ENCODE data around the gene MEIS1.

MEIS1 gene

DNA sequence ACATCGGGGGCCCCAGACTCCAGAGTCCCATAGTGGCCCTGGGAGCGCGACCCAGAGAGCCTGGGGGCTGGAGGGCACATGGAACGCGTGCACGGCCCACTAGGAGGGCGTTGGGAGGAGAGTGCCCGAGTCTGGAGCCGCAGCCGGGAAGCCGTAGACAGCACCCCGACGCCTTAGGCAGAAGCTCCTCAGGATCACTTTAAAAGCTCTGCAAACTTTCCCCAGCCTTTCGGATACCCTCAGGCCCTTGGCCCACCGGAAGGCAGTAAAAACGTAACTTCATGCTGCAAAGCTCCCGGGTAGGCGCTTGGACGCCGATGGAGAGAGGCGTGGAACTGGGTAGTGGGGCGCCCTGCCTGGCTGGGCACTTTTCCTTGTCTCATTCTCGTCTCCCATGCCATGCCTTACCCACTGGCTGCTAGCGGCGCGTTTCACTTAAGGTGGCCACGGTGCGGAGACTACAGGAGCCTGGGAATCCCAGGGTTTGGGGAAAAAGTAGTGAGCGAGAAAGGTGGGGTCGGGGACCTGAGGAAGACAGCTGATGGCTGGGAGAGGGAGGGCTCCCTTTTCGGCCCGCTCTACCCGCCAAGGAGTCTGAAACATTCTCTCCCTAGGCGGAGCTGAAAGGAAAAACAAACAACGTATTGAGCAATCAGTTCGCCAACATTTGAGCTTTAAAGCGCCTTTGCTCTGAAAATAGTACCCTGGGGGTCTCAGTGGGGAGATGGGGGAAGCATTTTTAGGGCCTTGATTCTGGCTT is 141.8 kb downstream of the MEIS1 start:
- TF ChIP-seq, protein P1, sequence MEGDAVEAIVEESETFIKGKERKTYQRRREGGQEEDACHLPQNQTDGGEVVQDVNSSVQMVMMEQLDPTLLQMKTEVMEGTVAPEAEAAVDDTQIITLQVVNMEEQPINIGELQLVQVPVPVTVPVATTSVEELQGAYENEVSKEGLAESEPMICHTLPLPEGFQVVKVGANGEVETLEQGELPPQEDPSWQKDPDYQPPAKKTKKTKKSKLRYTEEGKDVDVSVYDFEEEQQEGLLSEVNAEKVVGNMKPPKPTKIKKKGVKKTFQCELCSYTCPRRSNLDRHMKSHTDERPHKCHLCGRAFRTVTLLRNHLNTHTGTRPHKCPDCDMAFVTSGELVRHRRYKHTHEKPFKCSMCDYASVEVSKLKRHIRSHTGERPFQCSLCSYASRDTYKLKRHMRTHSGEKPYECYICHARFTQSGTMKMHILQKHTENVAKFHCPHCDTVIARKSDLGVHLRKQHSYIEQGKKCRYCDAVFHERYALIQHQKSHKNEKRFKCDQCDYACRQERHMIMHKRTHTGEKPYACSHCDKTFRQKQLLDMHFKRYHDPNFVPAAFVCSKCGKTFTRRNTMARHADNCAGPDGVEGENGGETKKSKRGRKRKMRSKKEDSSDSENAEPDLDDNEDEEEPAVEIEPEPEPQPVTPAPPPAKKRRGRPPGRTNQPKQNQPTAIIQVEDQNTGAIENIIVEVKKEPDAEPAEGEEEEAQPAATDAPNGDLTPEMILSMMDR (IDR thresholded peaks at IDR 0.05): no peak
- no peaks in the 10 kb centered on the region for H3K36me3 ChIP-seq
- no peak overlapping the region for H3K27ac ChIP-seq
- peak overlapping the region in 1 of 2 experiments; percentile 17 for H3K4me3 ChIP-seq (ENCODE audit: low read depth in 1 of 2, low read length in 1 of 2)
- H3K4me1 ChIP-seq (ENCODE audit: control insufficient read depth in 1 of 2, insufficient read depth in 1 of 2, low read depth in 1 of 2, low read length in 1 of 2): peaks cover 4 to 35% of the 10 kb centered on the region in 2 experiments
- H3K9me3 ChIP-seq: no peaks in the 10 kb centered on the region
- H3K27me3 ChIP-seq: peaks cover 100% of the 10 kb centered on the region

DNA sequence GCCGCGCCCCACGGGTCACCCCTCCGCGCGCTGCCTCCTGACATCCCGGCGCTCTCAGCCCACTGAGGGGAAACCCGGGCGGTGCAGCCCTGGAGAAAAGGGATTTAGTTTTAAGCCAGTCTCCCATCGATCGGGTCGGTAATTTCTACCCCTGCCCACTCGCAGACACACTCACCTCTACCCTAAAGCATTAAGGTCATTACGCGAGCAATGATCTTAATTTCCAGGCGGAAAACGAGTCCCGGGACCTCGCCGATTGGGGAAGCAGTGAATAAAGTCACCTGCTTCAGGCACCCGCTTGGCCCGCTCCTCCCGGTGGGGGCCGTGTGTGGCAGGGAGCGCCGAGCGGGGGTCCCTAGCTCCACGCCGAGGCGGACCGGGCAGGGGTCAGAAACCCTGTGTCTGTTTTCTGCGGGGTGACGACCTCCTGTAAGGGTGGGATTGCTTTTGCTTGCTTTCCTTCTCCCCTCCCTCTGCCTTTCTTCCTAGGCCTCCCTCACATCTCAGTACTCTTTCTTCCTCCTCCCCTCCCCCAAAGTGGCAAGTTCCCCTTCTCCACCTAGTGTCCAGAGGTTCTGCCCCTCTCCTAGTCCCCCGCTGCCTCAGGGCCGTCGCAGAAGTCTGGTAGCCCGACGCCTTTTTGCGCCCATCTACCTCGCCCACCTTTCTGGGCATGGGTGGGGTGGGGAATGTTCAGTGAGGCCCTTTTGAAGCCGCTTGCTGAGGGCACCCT is 142.6 kb downstream of the MEIS1 start:
- Histone ChIP-seq H3K4me3 (ENCODE audit: low read depth in 1 of 2, low read length in 1 of 2) (no peak overlapping the region), H3K4me1 (ENCODE audit: control insufficient read depth in 1 of 2, insufficient read depth in 1 of 2, low read depth in 1 of 2, low read length in 1 of 2) (peaks cover 4 to 35% of the 10 kb centered on the region in 2 experiments), H3K9me3 (no peaks in the 10 kb centered on the region), H3K27ac (no peak overlapping the region), H3K36me3 (no peaks in the 10 kb centered on the region), H3K27me3 (peaks cover 100% of the 10 kb centered on the region)
- TF ChIP-seq, protein P1 (IDR thresholded peaks at IDR 0.05): no peak

DNA sequence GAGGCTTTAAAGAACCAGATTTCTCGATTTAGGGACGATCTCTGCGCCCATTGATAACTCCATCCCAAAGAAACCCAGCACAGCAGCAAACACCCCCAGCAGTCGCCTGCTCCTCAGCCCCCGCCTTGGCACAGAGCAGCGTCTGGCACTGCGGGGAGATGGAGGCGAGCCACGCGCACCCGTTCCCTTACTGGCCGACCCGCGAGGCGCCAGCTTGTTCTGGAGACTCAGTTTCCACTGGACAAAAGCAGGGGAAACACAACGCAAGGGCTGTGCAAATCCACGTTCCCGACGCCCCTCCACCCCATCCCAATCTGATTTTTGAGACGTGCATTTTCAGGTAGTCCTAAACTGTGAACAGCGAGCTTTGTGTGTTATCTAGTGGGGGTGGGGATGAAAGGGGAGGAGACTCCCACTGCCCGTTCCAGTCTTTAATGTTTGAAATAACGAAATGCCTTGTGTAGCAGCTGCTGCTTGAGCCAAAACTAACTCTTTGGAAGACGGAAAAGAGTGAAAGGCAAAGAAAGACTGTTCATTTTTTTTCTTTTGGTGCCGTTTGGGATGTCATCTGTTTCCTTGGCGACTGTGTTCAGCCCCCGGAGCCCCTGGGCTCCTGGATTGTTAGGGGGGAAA is 143.2 kb downstream of the MEIS1 start:
- H3K4me3 ChIP-seq (ENCODE audit: low read depth in 1 of 2, low read length in 1 of 2): no peak overlapping the region
- no peak overlapping the region for H3K27ac ChIP-seq

DNA sequence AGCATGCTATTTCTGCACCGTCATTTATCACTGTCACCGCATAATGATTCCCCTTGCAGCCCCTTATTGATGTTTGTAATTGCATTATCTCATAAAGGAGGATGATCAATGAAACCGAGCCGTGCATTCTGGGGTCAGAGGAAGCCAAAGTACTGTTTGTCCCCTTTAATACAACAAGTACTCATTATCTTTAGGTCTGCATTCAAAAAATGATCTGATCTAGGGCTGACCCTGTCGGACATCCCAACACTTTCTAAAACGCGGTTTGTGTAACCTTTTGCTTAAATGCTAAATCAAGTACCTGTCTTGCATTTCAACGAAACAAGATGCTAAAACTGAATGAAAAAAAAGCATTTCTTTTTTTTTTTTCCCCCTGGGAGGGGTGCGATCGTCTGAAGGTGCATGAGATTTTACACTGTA is 143.8 kb downstream of the MEIS1 start:
- Histone ChIP-seq H3K4me1 (ENCODE audit: control insufficient read depth in 1 of 2, insufficient read depth in 1 of 2, low read depth in 1 of 2, low read length in 1 of 2) (peaks cover 4 to 35% of the 10 kb centered on the region in 2 experiments), H3K27me3 (peaks cover 100% of the 10 kb centered on the region), H3K4me3 (ENCODE audit: low read depth in 1 of 2, low read length in 1 of 2) (no peak overlapping the region), H3K9me3 (no peaks in the 10 kb centered on the region), H3K36me3 (no peaks in the 10 kb centered on the region), H3K27ac (no peak overlapping the region)
- TF ChIP-seq, protein P1 (IDR thresholded peaks at IDR 0.05): no peak

More for the DNA sequence above, 143.2 kb downstream of the MEIS1 start:
- peaks cover 4 to 35% of the 10 kb centered on the region in 2 experiments for H3K4me1 ChIP-seq (ENCODE audit: control insufficient read depth in 1 of 2, insufficient read depth in 1 of 2, low read depth in 1 of 2, low read length in 1 of 2)
- TF ChIP-seq, protein P1 (IDR thresholded peaks at IDR 0.05): no peak
- no peaks in the 10 kb centered on the region for H3K9me3 ChIP-seq
- H3K36me3 ChIP-seq: no peaks in the 10 kb centered on the region
- H3K27me3 ChIP-seq: peaks cover 100% of the 10 kb centered on the region

DNA sequence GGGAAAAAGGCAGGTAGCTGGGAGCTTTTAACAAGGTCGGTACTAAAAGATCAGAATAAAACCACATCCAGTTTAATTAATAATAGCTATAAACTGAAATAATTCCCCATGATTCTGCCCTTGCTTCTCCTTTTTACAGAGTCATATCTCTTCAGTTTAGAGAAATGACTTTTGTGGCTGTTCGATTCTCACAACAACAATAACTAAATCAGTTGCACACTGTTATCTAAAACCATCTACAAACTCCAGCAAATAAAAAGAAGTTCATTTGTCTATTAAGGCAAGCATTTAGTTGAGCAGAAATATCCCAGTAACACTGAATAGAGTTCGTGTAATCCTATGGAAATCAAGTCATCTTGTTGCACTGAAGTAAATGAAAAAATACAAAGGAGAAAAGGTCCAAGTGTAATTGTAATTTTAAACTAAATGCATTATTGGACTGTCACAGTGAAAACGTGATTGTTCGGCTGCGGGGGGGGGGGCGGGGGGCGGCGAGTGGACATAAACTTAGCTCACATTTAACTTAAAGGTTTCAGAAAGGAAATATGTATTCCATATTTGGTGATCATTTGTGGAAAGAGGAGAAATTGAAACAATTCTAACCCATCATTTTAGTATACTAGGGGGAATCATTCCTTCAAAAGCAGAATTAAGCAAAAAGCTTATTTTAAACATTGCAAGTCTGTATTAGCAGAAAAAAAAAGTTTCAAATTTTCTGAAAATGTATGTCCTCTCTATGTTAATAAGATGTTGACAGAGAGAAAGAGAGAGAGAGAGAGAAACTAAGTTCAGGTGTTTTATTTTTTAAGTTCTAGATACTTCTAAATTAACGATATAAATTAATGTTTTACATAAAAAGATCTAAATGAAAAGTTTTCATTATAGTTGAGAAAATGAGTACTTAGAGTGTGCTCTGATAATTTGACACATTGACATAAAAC is 144.5 kb downstream of the MEIS1 start:
- Histone ChIP-seq H3K27me3 (peaks cover 100% of the 10 kb centered on the region), H3K36me3 (no peaks in the 10 kb centered on the region), H3K4me3 (ENCODE audit: low read depth in 1 of 2, low read length in 1 of 2) (no peak overlapping the region), H3K27ac (no peak overlapping the region), H3K4me1 (ENCODE audit: control insufficient read depth in 1 of 2, insufficient read depth in 1 of 2, low read depth in 1 of 2, low read length in 1 of 2) (peaks cover 4 to 34% of the 10 kb centered on the region in 2 experiments), H3K9me3 (no peaks in the 10 kb centered on the region)
- TF ChIP-seq, protein P1 (IDR thresholded peaks at IDR 0.05): no peak
